ENCODE measurements around the gene PIP4K2A.

PIP4K2A gene

GRCh38 chr10:22634093-22634492 lies 80.3 kb downstream of the PIP4K2A start:
- Mint-ChIP-seq H3K27ac (no peak overlapping the region), H3K36me3 (ENCODE audit: low read depth) (peaks cover 11% of the 10 kb centered on the region)

GRCh38 chr10:22633528-22633927 lies 80.8 kb downstream of the PIP4K2A start:
- no peak overlapping the region for H3K27ac Mint-ChIP-seq
- peaks cover 11% of the 10 kb centered on the region for H3K36me3 Mint-ChIP-seq (ENCODE audit: low read depth)
- H3K4me1 Mint-ChIP-seq = peaks cover 15% of the 10 kb centered on the region
- TF ChIP-seq CTCF (IDR thresholded peaks at IDR 0.05) = no peak
- DNase-seq = no peak
- no peak overlapping the region for H3K4me3 Mint-ChIP-seq
- H3K27me3 Mint-ChIP-seq (ENCODE audit: low read depth, poor library complexity) = no peaks in the 10 kb centered on the region
- peaks cover 6% of the 10 kb centered on the region for H3K9me3 Mint-ChIP-seq

More at GRCh38 chr10:22634093-22634492, 80.3 kb downstream of the PIP4K2A start:
- H3K4me1 Mint-ChIP-seq = peaks cover 19% of the 10 kb centered on the region
- H3K4me3 Mint-ChIP-seq = no peak overlapping the region
- peaks cover 6% of the 10 kb centered on the region for H3K9me3 Mint-ChIP-seq
- H3K27me3 Mint-ChIP-seq (ENCODE audit: low read depth, poor library complexity) = no peaks in the 10 kb centered on the region
- no peak for TF ChIP-seq CTCF (IDR thresholded peaks at IDR 0.05)
- no peak for DNase-seq

- no peak overlapping the region for H3K27ac Mint-ChIP-seq
- H3K36me3 Mint-ChIP-seq (ENCODE audit: low read depth) = peaks cover 11% of the 10 kb centered on the region
- peaks cover 6% of the 10 kb centered on the region for H3K9me3 Mint-ChIP-seq
- DNase-seq = no peak
- peaks cover 15% of the 10 kb centered on the region for H3K4me1 Mint-ChIP-seq
- no peak for TF ChIP-seq CTCF (IDR thresholded peaks at IDR 0.05)
- no peaks in the 10 kb centered on the region for H3K27me3 Mint-ChIP-seq (ENCODE audit: low read depth, poor library complexity)
- no peak overlapping the region for H3K4me3 Mint-ChIP-seq
Measured at GRCh38 chr10:22633106-22633505, 81.3 kb downstream of the PIP4K2A start.

GRCh38 chr10:22631646-22632278 lies 82.6 kb downstream of the PIP4K2A start:
- Mint-ChIP-seq H3K36me3 (ENCODE audit: low read depth) (peaks cover 9% of the 10 kb centered on the region), H3K4me1 (peaks cover 19% of the 10 kb centered on the region), H3K27ac (no peak overlapping the region), H3K27me3 (ENCODE audit: low read depth, poor library complexity) (no peaks in the 10 kb centered on the region), H3K9me3 (peaks cover 6% of the 10 kb centered on the region), H3K4me3 (no peak overlapping the region)
- no peak for DNase-seq
- TF ChIP-seq CTCF (IDR thresholded peaks at IDR 0.05) = no peak

- no peak for TF ChIP-seq CTCF (IDR thresholded peaks at IDR 0.05)
- Mint-ChIP-seq H3K36me3 (ENCODE audit: low read depth) (peaks cover 7% of the 10 kb centered on the region), H3K27ac (no peak overlapping the region), H3K4me1 (peaks cover 23% of the 10 kb centered on the region), H3K4me3 (no peak overlapping the region), H3K9me3 (peaks cover 6% of the 10 kb centered on the region), H3K27me3 (ENCODE audit: low read depth, poor library complexity) (no peaks in the 10 kb centered on the region)
- DNase-seq = no peak
Measured at GRCh38 chr10:22631185-22631584, 83.2 kb downstream of the PIP4K2A start.

Measured in nephron progenitor cell (in vitro differentiated cells).